HG02678 (cell line): Measurements from ENCODE around the gene IFI35.
"Not testable (repeated sequence)": the region's sequence is repeated elsewhere in the genome, so short reads cannot be mapped to it uniquely, and the experiment has no call there.

Experiments used
- ATAC-seq: cut with Tn5 transposase; IDR thresholded peaks from one replicate; pipeline ENCODE4 v1.9.1; 2021; ENCODE audit warnings: mild to moderate bottlenecking, moderate library complexity; ENCODE audit not compliant: unreplicated experiment

Gene IFI35

DNA sequence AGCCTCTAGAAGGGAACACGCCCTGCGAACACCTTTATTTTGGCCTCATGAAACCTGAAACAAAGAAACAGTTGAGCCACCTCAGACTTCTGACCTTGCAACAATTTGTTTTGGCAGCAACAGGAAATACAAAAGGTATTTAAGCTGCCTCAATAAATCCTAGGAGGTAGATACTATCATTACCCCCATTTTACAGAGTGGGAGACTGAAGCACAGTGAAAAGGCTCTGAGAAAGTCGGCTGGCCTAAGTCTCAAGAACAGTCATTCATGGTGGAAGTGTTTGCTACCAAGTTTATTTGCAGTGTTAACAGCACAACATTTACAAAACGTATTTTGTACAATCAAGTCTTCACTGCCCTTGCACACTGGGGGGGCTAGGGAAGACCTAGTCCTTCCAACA is 37.4 kb downstream of the IFI35 start:
- ATAC-seq, result no peak

DNA sequence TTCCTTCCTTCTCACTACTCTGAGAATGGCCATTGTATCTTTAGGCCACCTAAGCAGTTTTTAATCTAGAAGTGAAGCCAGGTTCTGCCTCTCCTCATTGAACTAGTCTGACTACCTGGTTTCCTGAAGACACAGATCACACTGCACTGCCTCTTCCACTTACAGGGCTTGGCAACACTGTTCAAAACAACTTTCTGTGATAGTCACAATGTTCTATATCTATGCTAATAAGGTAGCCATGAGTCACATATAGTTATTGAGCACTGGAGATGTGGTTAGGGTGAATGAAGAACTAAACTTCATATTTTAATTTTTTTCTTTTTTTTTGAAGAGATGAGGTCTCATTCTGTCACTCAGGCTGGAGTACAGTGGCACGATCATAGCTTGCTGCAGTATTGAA is 45.4 kb downstream of the IFI35 start:
- ATAC-seq, result no peak

DNA sequence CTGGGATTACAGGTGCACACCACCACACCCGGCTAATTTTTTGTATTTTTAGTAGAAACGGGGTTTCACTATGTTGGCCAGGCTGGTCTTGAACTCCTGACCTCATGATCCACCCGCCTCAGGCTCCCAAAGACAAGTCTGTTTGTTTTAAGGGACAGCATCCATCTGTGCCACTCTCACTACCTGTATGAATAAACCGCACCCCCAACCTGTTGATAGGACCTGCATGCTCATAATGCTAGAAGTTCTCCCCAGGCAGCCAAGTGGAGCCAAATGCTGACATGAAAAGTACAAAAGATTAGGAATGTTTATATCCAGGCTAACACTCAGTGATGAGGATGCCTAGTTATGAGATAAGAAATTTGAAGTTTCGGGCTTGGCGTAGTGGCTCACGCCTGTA is 46.4 kb downstream of the IFI35 start:
- ATAC-seq, result not testable (repeated sequence)

DNA sequence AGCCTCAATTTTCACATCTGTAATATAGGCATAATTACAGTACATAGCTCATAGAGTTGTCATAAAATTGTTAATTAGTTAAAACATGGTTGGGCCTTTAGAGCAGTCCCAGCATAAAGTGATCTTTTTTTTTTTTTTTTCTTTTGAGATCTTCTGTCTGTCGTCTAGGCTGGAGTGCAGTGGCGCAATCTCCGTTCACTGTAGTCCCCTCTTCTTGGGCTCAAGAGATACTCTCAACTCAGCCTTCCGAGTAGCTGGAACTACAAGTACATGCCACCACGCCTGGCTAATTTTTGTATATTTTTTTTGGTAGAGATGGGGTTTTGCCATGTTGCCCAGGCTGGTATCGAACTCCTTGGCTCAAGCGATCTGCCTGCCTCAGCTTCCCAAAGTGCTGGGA is 49.5 kb downstream of the IFI35 start:
- no peak for ATAC-seq

DNA sequence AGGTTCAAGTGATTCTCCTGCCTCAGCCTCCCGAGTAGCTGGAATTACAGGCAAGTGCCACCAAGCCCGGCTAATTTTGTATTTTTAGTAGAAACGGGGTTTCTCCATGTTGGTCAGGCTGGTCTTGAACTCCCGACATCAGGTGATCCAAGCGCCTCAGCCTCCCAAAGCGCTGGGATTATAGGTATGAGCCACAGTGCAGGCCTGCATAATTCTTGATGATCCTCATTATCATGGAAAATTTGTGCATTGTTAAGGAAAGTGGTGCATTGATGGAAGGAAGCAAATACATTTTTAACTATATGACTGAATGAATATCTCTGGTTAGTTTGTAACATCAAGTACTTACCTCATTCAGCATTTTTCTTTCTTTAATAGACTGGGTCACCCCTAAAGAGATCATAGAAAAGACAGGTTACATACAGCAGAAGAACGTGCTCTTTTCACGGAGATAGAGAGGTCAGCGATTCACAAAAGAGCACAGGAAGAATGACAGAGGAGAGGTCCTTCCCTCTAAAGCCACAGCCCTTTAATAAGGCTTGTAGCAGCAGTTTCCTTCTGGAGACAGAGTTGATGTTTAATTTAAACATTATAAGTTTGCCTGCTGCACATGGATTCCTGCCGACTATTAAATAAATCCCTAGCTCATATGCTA is 56.5 kb downstream of the IFI35 start:
- ATAC-seq, result no peak
